RWPE2 (cell line): ENCODE measurements around the gene KCNK6.

Experiments
- ATAC-seq: fragments of 200-7000 bp; cut with Tn5 transposase; 3 replicates; pipeline ENCODE4 v1.9.1; 2021; ENCODE audit warnings: low read depth
- DNase-seq: peaks from one replicate; pipeline ENCODE4 v3.0.0-alpha.2; 2020; ENCODE audit warnings: low spot score
- H3K27ac ChIP-seq: fragments of 450-650 bp; 2 replicates; pipeline ENCODE4 v1.5.1; 2017; ENCODE audit warnings: mild to moderate bottlenecking; ENCODE audit not compliant: poor library complexity, severe bottlenecking
- H3K27me3 ChIP-seq: fragments of 250-450 bp; sonication (Bioruptor Pico); 2 replicates; pipeline ENCODE4 v1.5.1; 2021; ENCODE audit warnings: mild to moderate bottlenecking, moderate library complexity; ENCODE audit not compliant: insufficient read depth, poor library complexity, severe bottlenecking
- H3K36me3 ChIP-seq: fragments of 250-450 bp; sonication (Bioruptor Pico); 2 replicates; pipeline ENCODE4 v1.5.1; 2020; ENCODE audit warnings: low read depth, mild to moderate bottlenecking, moderate library complexity
- H3K4me1 ChIP-seq: fragments of 250-450 bp; sonication (Bioruptor Pico); 2 replicates; pipeline ENCODE4 v1.5.1; 2021; ENCODE audit warnings: mild to moderate bottlenecking, moderate library complexity; ENCODE audit not compliant: insufficient read depth, poor library complexity, severe bottlenecking
- H3K4me3 ChIP-seq: fragments of 250-450 bp; sonication (Bioruptor Pico); 2 replicates; pipeline ENCODE4 v1.5.1; 2021; ENCODE audit warnings: mild to moderate bottlenecking, moderate library complexity; ENCODE audit not compliant: severe bottlenecking
- H3K9me3 ChIP-seq: fragments of 250-450 bp; sonication (Bioruptor Pico); 2 replicates; pipeline ENCODE4 v1.5.1; 2021; ENCODE audit warnings: mild to moderate bottlenecking, moderate library complexity; ENCODE audit not compliant: severe bottlenecking
- CTCF ChIP-seq: fragments of 450-650 bp; IDR thresholded peaks from one replicate; pipeline ENCODE4 v1.5.1; 2017; ENCODE audit warnings: mild to moderate bottlenecking, moderate library complexity; ENCODE audit not compliant: poor library complexity, severe bottlenecking

Gene KCNK6

GRCh38 chr19:38318660-38319059 lies 985 bp upstream of the KCNK6 start:
- H3K4me1 ChIP-seq, result peaks cover 36% of the 10 kb centered on the region
- no peaks in the 10 kb centered on the region for H3K27me3 ChIP-seq
- no peaks in the 10 kb centered on the region for H3K9me3 ChIP-seq
- no peak for TF ChIP-seq CTCF
- peak overlapping the region; percentile 58 for H3K27ac ChIP-seq
- DNase-seq (peak; percentile 73), ATAC-seq (no peak)
- peaks cover 10% of the 10 kb centered on the region for H3K36me3 ChIP-seq
- no peak overlapping the region for H3K4me3 ChIP-seq

- Histone ChIP-seq H3K36me3 (peaks cover 29% of the 10 kb centered on the region), H3K4me3 (peak overlapping the region; percentile 93), H3K27ac (peak overlapping the region; percentile 58), H3K27me3 (no peaks in the 10 kb centered on the region), H3K4me1 (peaks cover 40% of the 10 kb centered on the region), H3K9me3 (no peaks in the 10 kb centered on the region)
- ATAC-seq (no peak), DNase-seq (no peak)
- TF ChIP-seq CTCF, result no peak
Observed at GRCh38 chr19:38320969-38321339, 1.3 kb downstream of the KCNK6 start.

GRCh38 chr19:38321646-38322196 lies 2.1 kb downstream of the KCNK6 start:
- DNase-seq (no peak), ATAC-seq (peak; percentile 50)
- Histone ChIP-seq H3K36me3 (peaks cover 33% of the 10 kb centered on the region), H3K4me1 (peaks cover 36% of the 10 kb centered on the region), H3K27me3 (no peaks in the 10 kb centered on the region), H3K9me3 (no peaks in the 10 kb centered on the region), H3K4me3 (peak overlapping the region; percentile 1), H3K27ac (peak overlapping the region; percentile 58)
- no peak for TF ChIP-seq CTCF

- peaks cover 35% of the 10 kb centered on the region for H3K4me1 ChIP-seq
- DNase-seq, result no peak
- H3K9me3 ChIP-seq, result no peaks in the 10 kb centered on the region
- H3K27ac ChIP-seq, result no peak overlapping the region
- no peak for TF ChIP-seq CTCF
- no peaks in the 10 kb centered on the region for H3K27me3 ChIP-seq
- ATAC-seq, result no peak
- peaks cover 48% of the 10 kb centered on the region for H3K36me3 ChIP-seq
- H3K4me3 ChIP-seq, result no peak overlapping the region
Observed at GRCh38 chr19:38323291-38323690, 3.6 kb downstream of the KCNK6 start.

GRCh38 chr19:38324431-38324830 lies 4.8 kb downstream of the KCNK6 start:
- Histone ChIP-seq H3K4me1 (peaks cover 23% of the 10 kb centered on the region), H3K27me3 (no peaks in the 10 kb centered on the region), H3K4me3 (no peak overlapping the region), H3K9me3 (no peaks in the 10 kb centered on the region), H3K27ac (peak overlapping the region; percentile 23), H3K36me3 (peaks cover 52% of the 10 kb centered on the region)
- no peak for DNase-seq
- ATAC-seq, result 0 out of 3 replicates have a peak, but pooled peaks have one; percentile 21
- no peak for TF ChIP-seq CTCF
